Mesendoderm (in vitro differentiated cells): ENCODE results near the gene TP53TG3F. TPM values are rescaled to one million over a fixed set of nuclear protein-coding genes. Genes with fewer than 3 reads are reported as not detected.
"Not testable (repeated sequence)": the region's sequence is repeated elsewhere in the genome, so short reads cannot be mapped to it uniquely, and the experiment has no call there.

Experiments used
- DNase-seq: peaks from one replicate; pipeline ENCODE4 v3.0.0; 2013
- H2AK5ac ChIP-seq: 2 replicates; pipeline ENCODE4 v1.6.1; 2013; ENCODE audit warnings: low read length, inconsistent platforms
- H2BK120ac ChIP-seq: 2 replicates; pipeline ENCODE4 v1.6.1; 2013; ENCODE audit warnings: low read depth, mild to moderate bottlenecking, low read length, moderate library complexity, mixed read lengths
- H2BK15ac ChIP-seq: replicated peaks from 2 replicates; pipeline ENCODE4 v1.6.1; 2013; ENCODE audit warnings: low read depth, mild to moderate bottlenecking, moderate library complexity
- H2BK5ac ChIP-seq: 2 replicates; pipeline ENCODE4 v1.6.1; 2013; ENCODE audit warnings: low read length, inconsistent platforms
- H3K18ac ChIP-seq: 2 replicates; pipeline ENCODE4 v1.6.1; 2013; ENCODE audit warnings: mild to moderate bottlenecking, low read length, mixed read lengths
- H3K23ac ChIP-seq: one replicate; pipeline ENCODE4 v1.6.1; 2013; ENCODE audit warnings: low read length
- H3K27ac ChIP-seq: 2 replicates; pipeline ENCODE4 v1.5.1; 2013; ENCODE audit warnings: low read depth, mild to moderate bottlenecking, inconsistent platforms, low read length, moderate library complexity
- H3K27me3 ChIP-seq: 2 replicates; pipeline ENCODE4 v1.6.1; 2013; ENCODE audit warnings: low read length, control low read depth, mild to moderate bottlenecking, inconsistent platforms; ENCODE audit not compliant: insufficient read depth, poor library complexity
- H3K36me3 ChIP-seq: 2 replicates; pipeline ENCODE4 v1.6.1; 2013; ENCODE audit warnings: low read length, inconsistent platforms; ENCODE audit not compliant: control insufficient read depth, insufficient read depth
- H3K4ac ChIP-seq: one replicate; pipeline ENCODE4 v1.6.1; 2013; ENCODE audit warnings: low read depth, mild to moderate bottlenecking, low read length, moderate library complexity
- H3K4me1 ChIP-seq: 2 replicates; pipeline ENCODE4 v1.6.1; 2013; ENCODE audit warnings: low read depth, low read length, inconsistent platforms; ENCODE audit not compliant: control insufficient read depth
- H3K4me2 ChIP-seq: 2 replicates; pipeline ENCODE4 v1.6.1; 2013; ENCODE audit warnings: low read length
- H3K4me3 ChIP-seq: 2 replicates; pipeline ENCODE4 v1.5.1; 2013; ENCODE audit warnings: mild to moderate bottlenecking, low read length
- H3K56ac ChIP-seq: one replicate; pipeline ENCODE4 v1.6.1; 2013; ENCODE audit warnings: low read length
- H3K79me1 ChIP-seq: 2 replicates; pipeline ENCODE4 v1.6.1; 2013; ENCODE audit warnings: low read length, inconsistent platforms
- H3K79me2 ChIP-seq: 2 replicates; pipeline ENCODE4 v1.6.1; 2013; ENCODE audit warnings: mild to moderate bottlenecking, low read length; ENCODE audit not compliant: control insufficient read depth, insufficient read depth
- H3K9ac ChIP-seq: 2 replicates; pipeline ENCODE4 v1.6.1; 2013; ENCODE audit warnings: low read length, inconsistent platforms
- H4K5ac ChIP-seq: one replicate; pipeline ENCODE4 v1.6.1; 2013; ENCODE audit warnings: low read length
- H4K8ac ChIP-seq: one replicate; pipeline ENCODE4 v1.6.1; 2013; ENCODE audit warnings: low read depth, mild to moderate bottlenecking, control low read depth, low read length, moderate library complexity
- WGBS: extraction: QIAGEN DNeasy Blood & Tissue Kit; methylation state at CpG from one replicate; pipeline ENCODE4 v1.1.7; 2013; ENCODE audit warnings: low lambda C conversion rate, missing lambda C conversion rate; ENCODE audit not compliant: insufficient coverage; ENCODE audit errors: extremely low coverage; 5-methylcytosine and 5-hydroxymethylcytosine counted together
- polyA plus RNA-seq, 2 experiments: library from polyadenylated mRNA; stranded (reverse); fragments of 200-250 nt; gene quantifications; one replicate each; pipeline ENCODE4 v1.2.3, GENCODE V29; 2013

TP53TG3F gene, protein sequence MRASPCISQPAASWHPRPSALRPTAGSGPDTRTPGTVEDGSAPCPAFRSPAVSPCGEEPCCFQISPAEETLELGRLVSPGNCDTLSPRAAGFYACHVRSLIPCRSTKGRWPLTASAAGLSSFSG
- polyA plus RNA-seq (2013, experiment 1 of 2) = not detected
- not detected for polyA plus RNA-seq (2013, experiment 2 of 2)

DNA sequence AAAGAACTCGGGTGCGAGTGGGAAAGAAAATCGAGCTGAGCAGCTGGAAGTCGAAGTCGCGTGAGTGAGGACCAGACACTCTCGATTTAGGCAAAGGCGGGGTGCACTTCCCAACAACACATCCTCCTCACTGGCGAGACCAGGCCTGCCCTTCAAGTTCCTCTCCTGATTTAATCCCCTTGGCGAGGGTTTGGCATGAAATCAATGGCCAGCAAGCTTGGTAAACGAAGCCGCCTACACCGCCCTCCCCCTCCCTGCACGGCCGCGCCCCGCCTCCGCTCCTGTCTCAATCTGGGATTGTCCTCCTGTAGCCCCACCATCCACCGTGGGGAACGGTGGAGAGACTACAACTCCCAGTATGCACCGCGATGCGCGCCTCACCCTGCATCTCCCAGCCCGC lies at the start of gene TP53TG3F:
Gene TP53TG3F, plus strand, starts transcription at position 301 of the 400 bp plus-strand sequence. Its CDS starts 68 bp downstream, at position 369.
- no CpG with 5 or more reads among the region's 25 CpGs for WGBS
- H3K4me2 ChIP-seq = not testable (repeated sequence)

DNA sequence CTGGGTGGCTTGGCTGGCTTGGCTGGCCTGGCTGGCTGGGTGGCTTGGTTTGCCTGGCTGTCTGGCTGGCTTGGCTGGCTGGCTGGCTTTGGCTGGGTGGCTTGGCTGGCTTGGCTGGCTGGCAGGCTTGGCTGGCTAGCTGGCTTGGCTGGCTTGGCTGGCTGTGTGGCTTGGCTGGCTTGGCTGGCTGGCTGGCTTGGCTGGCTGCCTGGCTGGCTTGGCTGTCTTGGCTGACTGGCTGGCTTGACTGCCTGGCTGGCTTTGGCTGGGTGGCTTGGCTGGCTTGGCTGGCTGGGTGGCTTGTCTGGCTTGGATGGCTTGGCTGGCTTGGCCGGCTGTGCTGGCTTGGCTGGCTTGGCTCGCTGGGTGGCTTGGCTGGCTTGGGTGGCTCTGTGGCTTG lies 32.2 kb downstream of the TP53TG3F start:
- not testable (repeated sequence) for H2AK5ac ChIP-seq, H3K79me2 ChIP-seq, H3K36me3 ChIP-seq, H3K23ac ChIP-seq, H3K4ac ChIP-seq, H3K27me3 ChIP-seq, H3K4me1 ChIP-seq, H2BK15ac ChIP-seq, H4K5ac ChIP-seq, H3K9ac ChIP-seq, H3K4me2 ChIP-seq, DNase-seq, H3K27ac ChIP-seq, H2BK5ac ChIP-seq, H3K18ac ChIP-seq, H3K4me3 ChIP-seq, H2BK120ac ChIP-seq, H4K8ac ChIP-seq, H3K79me1 ChIP-seq, H3K56ac ChIP-seq
- no CpG with 5 or more reads among the region's 2 CpGs for WGBS

More for the DNA sequence above, at the start of gene TP53TG3F:
- not testable (repeated sequence) for H3K79me2 ChIP-seq, H2AK5ac ChIP-seq, H3K36me3 ChIP-seq, H3K4me3 ChIP-seq, H3K18ac ChIP-seq, H4K5ac ChIP-seq, H2BK15ac ChIP-seq, H2BK120ac ChIP-seq, H3K4me1 ChIP-seq, H3K56ac ChIP-seq, H3K79me1 ChIP-seq, H2BK5ac ChIP-seq, H3K4ac ChIP-seq, H3K23ac ChIP-seq, H3K27ac ChIP-seq, DNase-seq, H4K8ac ChIP-seq, H3K9ac ChIP-seq, H3K27me3 ChIP-seq

DNA sequence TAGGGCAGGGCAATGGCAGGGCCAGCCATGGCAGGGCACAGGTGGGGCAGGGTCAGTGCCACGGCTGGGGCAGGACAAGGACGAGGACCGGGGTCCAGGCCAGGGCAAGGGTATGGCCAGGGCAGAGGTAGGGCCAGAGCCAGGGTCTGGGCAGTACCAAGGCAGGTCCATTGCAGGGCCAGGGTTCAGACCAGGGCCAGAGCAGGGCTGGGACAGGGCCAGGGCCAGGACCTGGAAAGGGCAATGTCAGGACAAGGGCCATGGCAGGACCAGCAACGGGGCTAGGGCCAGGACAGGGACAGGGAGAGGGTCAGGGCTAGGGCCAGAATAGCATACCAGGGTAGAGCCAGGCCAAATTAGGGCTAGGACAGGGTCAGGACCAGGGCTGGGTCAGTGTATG lies 47.8 kb downstream of the TP53TG3F start:
- not testable (repeated sequence) for H3K4me1 ChIP-seq, DNase-seq, H3K4me3 ChIP-seq, H3K4me2 ChIP-seq, H2BK5ac ChIP-seq, H4K5ac ChIP-seq, H3K79me1 ChIP-seq, H3K9ac ChIP-seq, H3K36me3 ChIP-seq, H3K18ac ChIP-seq, H3K56ac ChIP-seq, H3K4ac ChIP-seq, H3K79me2 ChIP-seq, H4K8ac ChIP-seq, H2BK15ac ChIP-seq, H2AK5ac ChIP-seq, H3K27ac ChIP-seq, H3K27me3 ChIP-seq, H3K23ac ChIP-seq, H2BK120ac ChIP-seq
- no CpG with 5 or more reads among the region's 4 CpGs for WGBS

DNA sequence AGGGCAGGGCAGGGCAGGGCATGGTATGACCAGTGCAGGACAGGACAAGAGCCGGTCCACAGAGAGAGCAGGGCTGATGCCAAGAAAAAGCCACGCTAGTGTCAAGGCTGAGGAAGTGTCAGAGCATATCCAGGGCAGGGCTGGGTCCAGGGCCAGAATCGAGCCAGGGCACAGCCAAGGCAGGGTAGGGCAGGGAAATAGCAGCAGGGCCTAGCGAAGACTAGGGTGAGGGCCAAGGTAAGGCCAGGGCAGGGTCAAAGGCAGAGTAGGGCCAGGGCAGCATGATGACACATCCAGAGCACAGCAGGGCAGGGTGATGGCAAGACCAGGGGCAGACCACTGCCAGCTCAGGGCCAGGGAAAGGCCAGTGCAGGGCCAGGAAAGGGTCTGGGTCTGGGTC lies 49.7 kb downstream of the TP53TG3F start:
- no CpG with 5 or more reads among the region's 4 CpGs for WGBS
- H3K27me3 ChIP-seq = not testable (repeated sequence)

GRCh38 chr16:33509906-33510305 lies 50.5 kb downstream of the TP53TG3F start:
- not testable (repeated sequence) for H2BK5ac ChIP-seq, H3K9ac ChIP-seq, H4K8ac ChIP-seq, H3K4me2 ChIP-seq, H4K5ac ChIP-seq, DNase-seq, H3K79me1 ChIP-seq, H3K79me2 ChIP-seq, H3K27ac ChIP-seq, H3K18ac ChIP-seq, H3K4me3 ChIP-seq, H3K4me1 ChIP-seq, H3K56ac ChIP-seq, H3K36me3 ChIP-seq, H2AK5ac ChIP-seq, H3K23ac ChIP-seq, H3K27me3 ChIP-seq, H3K4ac ChIP-seq, H2BK15ac ChIP-seq, H2BK120ac ChIP-seq
- no CpG with 5 or more reads among the region's 10 CpGs for WGBS

More for the DNA sequence above, 49.7 kb downstream of the TP53TG3F start:
- H3K4me3 ChIP-seq, H3K18ac ChIP-seq, H4K8ac ChIP-seq, H3K36me3 ChIP-seq, H4K5ac ChIP-seq, H2AK5ac ChIP-seq, H3K56ac ChIP-seq, H3K23ac ChIP-seq, H3K4ac ChIP-seq, H3K9ac ChIP-seq, H3K79me2 ChIP-seq, DNase-seq, H3K79me1 ChIP-seq, H3K27ac ChIP-seq, H3K4me2 ChIP-seq, H3K4me1 ChIP-seq, H2BK120ac ChIP-seq, H2BK5ac ChIP-seq, H2BK15ac ChIP-seq: not testable (repeated sequence)
